Jurkat, Clone E6-1 (cell line): ENCODE results near the gene OPRD1. TPM values are rescaled to one million over a fixed set of nuclear protein-coding genes. Genes with fewer than 3 reads are reported as not detected.
"Not testable (repeated sequence)": the region's sequence is repeated elsewhere in the genome, so short reads cannot be mapped to it uniquely, and the experiment has no call there.

Experiments
- DNase-seq: peaks from one replicate; pipeline ENCODE4 v3.0.0-alpha.2; 2011; ENCODE audit warnings: low read depth, low spot score
- H3K4me3 ChIP-seq: 2 replicates; pipeline ENCODE4 v1.5.1; 2011; ENCODE audit warnings: mild to moderate bottlenecking, low read length, control low read depth, moderate library complexity
- polyA plus RNA-seq: library from polyadenylated mRNA; unstranded; fragments of >200 nt; gene quantifications from one replicate; pipeline ENCODE4 v1.2.1, GENCODE V29; 2012; ENCODE audit warnings: missing spikeins; ENCODE audit not compliant: insufficient read length, insufficient read depth

The OPRD1 gene
- polyA plus RNA-seq = not detected

DNA sequence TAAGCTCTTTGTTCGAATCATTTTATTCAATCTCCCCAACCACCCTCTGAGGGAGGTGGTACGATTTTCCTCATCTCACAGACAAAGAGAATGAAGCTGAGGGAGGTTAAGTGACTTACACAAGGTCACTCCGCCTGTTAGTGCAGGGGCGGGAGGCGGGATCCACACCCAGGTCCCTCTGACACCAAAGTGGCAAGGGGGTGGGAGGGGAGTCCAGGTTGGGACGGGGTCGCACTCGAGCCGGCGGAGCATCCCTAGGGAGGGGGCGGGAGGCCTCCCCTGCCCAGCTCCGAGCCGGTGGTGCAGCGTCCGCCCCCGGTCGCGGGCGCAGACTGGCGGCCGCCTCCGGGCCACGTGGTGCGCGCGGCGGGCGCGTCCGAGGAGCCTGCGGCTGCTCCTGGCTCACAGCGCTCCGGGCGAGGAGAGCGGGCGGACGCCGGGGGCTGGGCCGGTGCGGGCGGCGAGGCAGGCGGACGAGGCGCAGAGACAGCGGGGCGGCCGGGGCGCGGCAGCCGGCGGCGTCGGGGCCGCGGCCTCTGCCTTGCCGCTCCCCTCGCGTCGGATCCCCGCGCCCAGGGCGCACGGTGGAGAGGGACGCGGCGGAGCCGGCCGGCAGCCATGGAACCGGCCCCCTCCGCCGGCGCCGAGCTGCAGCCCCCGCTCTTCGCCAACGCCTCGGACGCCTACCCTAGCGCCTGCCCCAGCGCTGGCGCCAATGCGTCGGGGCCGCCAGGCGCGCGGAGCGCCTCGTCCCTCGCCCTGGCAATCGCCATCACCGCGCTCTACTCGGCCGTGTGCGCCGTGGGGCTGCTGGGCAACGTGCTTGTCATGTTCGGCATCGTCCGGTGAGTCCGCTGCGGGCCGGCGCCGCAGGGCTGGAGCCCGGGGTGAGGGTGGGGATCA, at the start of gene OPRD1:
TSS of gene OPRD1 (plus strand) at position 405 of the 903 bp plus-strand sequence. CDS start at position 619, 214 bp downstream.
- H3K4me3 ChIP-seq = no peak within 1 kb of the TSS

DNA sequence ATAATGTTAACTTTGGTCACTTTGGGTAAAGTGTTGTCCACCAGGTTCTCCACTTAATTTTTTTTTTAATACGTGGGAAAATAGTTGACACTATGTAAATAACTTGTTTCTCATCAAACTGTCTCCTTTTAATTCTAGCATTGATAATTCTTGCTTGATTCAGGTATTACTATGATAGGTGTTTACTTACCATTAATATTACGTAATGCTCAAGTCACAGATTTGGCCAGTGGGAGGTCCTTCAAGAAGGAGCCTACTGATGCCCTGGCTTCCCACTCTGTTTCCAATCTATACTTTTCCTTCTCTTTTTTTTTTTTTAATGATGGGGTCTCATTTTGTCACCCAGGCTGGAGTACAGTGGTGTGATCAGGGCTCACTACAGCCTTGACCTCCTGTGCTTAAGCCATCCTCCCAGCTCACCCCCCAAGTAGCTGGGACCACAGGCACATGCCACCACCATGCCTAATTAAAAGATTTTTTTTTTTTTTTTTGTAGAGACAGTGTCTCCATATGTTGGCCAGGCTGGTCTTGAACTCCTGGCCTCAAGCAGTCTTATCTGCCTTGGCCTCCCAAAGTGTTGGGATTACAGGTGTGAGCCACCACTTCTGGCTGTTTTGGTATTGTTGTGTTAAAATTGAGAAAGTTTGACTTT, 45.3 kb upstream of the OPRD1 start:
- no peak for DNase-seq

More for the DNA sequence above, at the start of gene OPRD1:
- DNase-seq = no peak

DNA sequence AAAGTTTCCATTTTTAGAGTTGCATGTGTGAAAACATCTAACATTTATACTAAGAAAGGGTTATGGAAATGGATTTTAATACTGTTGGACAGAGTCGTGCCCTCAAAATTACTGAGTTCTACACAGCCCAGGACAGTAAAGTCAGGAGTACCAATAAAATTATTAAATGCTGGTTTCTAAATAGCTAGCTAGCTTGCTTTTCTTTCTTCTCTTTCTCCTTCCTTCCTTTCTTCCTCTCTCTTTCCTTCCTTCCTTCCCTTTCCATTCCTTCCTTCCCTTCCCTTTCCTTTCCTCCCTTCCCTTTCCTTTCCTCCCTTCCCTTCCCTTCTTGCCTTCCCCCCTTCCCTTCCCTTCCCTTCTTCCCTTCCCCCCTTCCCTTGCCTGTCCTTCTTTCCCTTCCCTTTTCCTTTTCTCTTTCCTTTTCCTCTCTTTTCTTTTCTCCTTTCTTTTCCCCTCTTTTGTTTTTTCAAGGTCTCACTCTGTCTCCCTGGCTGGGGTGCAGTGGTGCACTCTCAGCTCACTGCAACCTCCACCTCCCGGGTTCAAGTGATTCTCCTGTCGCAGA, 41.3 kb upstream of the OPRD1 start:
- H3K4me3 ChIP-seq = no peak overlapping the region
- no peak for DNase-seq

More for the DNA sequence above, 45.3 kb upstream of the OPRD1 start:
- H3K4me3 ChIP-seq = no peak overlapping the region

DNA sequence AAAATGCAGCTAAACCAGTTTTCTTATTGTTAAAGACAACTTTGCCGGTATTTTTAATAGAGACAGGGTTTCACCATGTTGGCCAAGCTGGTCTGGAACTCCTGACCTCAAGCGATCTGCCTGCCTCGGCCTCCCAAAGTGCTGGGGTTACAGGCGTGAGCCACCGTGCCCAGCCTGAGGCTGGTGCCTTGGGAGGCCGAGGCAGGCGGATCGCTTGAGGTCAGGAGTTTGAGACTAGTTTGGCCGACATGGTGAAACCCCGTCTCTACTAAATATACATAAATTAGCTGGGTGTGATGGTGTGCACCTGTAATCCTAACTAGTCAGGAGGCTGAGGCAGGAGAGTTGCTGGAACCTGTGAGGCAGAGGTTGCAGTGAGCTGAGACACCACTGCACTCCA, 40.0 kb upstream of the OPRD1 start:
- DNase-seq, H3K4me3 ChIP-seq: not testable (repeated sequence)

DNA sequence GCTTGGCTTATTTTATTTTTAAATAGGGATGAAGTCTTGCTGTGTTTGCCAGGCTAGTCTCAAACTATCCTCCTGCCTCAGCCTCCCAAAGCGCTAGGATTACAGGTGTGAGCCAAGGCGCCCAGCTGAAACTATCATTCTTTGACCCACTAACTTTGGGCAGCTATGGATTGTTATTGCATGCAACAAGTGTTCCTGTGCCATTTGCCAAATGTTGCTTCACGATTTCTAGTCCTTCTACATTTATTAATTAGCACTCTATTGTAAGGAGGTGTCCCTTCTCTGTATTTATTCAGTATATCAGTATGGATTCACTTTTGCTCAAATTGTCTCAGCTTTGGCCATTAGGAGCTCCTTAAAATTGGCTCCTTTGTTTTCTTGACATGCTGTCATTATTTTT, 38.9 kb upstream of the OPRD1 start:
- no peak for DNase-seq
- no peak overlapping the region for H3K4me3 ChIP-seq

DNA sequence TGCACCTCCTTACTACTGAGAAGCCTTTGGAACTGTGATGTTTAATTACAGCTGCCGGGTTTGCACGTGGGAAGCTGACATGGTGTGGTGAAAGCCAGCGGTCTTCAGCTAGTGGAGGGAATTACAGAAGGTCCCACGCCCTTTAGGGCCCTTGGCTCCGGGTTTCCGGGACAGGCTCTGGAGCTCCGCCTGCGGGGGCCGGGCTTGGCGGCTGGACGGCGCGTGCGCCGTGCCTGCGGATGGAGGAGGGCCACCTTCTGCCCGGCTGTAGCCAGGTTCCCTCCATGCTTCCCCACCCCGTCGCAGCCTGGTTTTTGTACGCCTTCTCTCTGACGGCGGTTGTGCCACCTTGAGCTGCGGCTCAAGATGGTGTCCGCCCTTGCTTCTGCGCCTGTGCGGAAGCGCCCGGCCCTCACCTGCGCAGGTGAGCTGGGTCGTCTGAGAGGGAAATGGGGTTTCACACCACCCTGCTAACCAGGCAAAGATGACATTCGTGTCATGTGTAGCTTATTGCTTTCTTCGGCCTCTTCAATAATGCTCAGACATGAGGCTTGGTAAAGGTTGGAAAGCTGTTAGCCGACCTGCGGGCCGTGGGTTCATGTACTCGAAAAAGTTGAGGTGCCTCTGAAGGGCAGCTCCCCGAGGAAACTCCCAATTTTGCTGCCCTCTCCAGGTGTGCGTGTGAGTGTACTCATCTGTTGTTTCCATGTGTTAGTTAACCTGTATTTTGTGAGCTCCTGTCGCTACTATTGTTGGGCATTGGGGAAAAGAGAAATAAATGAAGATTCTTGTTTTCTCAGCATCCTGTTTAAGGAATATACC, 36.6 kb upstream of the OPRD1 start:
- no peak for DNase-seq
- no peak overlapping the region for H3K4me3 ChIP-seq

DNA sequence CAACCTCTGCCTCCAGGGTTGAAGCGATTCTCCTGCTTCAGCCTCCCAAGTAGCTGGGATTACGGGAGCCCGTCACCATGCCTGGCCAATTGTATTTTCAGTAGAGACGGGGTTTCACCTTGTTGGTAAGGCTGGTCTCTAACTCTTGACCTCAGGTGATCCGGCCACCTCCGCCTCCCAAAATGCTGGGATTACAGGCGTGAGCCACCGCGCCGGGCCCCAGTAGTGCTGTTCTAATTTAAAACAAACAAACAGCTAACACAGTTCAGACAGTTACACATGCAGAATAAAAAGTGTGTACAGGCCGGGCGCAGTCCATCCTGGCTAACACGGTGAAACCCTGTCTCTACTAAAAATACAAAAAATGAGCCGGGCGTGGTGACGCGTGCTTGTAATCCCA, 35.6 kb upstream of the OPRD1 start:
- DNase-seq = no peak
- H3K4me3 ChIP-seq = no peak overlapping the region

DNA sequence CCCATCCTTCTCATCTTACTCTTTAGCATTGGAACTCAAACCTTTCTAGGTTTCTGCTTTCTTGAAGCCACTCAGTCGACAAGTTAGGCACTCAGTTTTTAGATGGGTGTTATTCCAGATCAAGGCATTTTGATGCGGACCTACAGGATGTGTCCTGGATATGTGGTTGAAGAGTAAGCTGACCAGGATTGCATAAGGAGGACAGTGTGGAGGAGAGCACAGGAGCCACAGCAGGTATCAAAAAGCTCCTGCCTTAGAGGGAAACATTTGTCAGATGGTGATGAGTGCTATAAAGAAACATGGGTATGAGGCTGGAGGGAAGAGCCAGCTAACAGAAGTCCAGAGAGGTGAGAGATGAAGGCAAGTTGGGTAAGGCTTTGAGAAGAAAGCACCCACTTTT, 33.9 kb upstream of the OPRD1 start:
- H3K4me3 ChIP-seq = no peak overlapping the region
- no peak for DNase-seq

DNA sequence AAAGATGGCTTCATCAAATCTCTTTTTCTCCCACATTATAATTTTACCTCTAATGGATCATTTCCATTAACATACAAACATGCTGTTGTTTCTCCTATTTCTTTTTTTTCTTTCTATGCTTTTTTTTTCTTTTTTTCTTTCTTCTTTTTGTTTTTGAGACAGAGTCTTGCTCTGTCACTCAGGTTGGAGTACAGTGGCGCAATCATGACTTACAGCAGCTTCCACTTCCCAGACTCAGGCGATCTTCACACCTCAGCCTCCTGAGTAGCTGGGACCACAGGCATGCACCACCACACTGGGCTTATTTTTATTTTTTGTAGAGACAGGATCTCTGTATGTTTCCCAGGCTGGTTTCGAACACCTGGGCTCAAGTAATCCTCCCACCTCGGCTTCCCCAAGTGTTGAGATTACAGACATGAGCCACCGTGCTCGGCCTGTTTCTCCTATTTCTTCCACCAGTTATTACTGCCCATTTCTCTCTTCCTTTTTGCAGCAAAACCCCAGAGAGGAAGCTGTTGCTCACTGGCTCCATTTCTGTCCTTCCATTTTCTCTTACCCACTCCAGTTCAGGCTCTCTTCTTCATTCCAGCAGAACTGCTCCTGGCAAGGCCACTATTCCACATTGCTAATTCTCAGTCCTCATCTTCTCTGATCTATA, 32.1 kb upstream of the OPRD1 start:
- no peak for DNase-seq

DNA sequence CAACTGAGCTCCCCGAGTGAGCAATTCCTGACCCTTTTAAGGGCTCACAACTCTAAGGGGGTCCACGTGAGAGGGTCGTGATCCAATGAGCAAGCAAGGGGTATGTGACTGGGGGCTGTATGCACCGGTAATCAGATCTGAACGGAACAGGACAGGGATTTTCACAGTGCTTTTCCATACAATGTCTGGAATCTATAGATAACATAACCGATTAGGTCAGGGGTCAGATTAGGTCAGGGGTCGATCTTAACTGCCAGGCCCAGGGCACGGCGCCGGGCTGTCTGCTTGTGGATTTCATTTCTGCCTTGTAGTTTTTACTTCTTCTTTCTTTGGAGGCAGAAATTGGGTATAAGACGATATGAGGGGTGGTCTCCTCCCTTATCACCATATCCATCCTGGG, 30.7 kb upstream of the OPRD1 start:
- H3K4me3 ChIP-seq = no peak overlapping the region
- DNase-seq = no peak

More for the DNA sequence above, 32.1 kb upstream of the OPRD1 start:
- H3K4me3 ChIP-seq = no peak overlapping the region

DNA sequence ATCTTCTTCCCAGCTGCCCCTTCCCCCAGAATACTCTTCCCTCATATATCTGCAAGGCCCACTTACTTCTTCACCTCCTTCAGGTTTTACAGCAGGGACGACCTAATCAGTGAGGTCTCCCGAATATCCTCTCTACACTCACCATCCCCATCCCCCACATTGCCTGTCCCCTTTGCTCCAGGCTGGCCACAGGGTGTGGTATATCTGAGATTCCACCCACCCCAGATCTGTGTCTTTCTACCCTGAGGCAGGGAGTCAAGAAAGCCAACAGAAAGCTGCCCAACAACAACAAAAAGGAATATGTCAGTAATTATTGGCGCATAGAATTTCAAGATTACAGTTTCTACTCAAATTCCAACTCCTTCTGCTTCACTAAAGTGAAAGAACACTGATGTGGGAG, 30.0 kb upstream of the OPRD1 start:
- H3K4me3 ChIP-seq = no peak overlapping the region
- DNase-seq = no peak

DNA sequence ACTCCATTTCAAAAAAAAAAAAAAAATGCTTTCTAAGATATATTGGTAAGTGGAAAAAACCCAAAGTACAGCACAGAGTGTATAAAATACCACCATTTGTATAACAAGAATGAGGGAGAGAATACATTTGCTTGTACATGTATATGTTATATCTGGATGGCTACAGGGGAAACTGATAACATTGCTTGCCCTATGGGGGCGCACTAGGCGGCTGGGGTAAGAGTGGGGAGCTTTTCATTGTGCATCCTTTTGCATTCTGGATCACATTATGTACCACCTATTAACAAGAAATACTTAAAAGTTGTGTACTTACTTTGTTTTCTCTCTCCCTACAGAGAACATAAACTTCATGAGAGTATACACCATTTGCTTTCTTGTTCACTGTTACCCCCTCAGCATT, 28.6 kb upstream of the OPRD1 start:
- DNase-seq = no peak
- H3K4me3 ChIP-seq = no peak overlapping the region

DNA sequence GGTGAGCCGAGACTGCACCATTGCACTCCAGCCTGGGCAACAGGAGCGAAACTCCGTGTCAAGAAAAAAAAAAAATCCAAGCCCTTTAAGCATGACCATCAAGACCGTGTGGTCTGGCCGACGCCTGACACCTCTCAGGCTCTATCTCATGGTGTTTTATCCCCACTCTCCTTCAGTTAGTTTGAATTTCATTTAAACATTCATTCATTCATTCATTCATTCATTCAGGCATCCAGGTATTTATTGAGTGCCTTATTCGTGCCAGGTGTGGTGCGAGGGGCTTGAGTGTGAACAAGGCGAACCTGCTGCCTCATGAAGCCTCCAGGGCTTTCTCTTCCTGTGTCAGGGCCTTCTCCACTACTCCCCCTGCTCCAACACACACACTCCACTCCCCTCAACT, 22.6 kb upstream of the OPRD1 start:
- no peak for DNase-seq
- H3K4me3 ChIP-seq = no peak overlapping the region

DNA sequence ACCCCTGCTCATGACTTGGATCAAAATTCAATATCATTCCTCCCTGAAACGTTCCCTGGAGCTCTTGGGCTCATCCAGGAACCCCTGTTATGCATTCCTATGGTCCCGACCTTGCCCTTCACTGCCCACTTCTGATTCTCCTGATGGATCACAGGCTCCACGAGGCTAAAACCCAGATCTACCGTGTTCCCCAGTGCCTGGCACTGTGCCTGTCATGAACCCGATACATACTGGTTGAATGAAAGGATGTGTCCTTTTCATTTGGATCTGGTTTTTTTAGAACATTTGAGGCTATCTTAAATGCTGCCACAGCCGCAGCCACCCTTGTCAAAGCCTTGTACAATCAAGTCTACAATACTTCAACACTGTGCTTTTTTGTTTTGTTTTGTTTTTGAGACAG, 22.2 kb upstream of the OPRD1 start:
- no peak for DNase-seq
- H3K4me3 ChIP-seq = no peak overlapping the region

DNA sequence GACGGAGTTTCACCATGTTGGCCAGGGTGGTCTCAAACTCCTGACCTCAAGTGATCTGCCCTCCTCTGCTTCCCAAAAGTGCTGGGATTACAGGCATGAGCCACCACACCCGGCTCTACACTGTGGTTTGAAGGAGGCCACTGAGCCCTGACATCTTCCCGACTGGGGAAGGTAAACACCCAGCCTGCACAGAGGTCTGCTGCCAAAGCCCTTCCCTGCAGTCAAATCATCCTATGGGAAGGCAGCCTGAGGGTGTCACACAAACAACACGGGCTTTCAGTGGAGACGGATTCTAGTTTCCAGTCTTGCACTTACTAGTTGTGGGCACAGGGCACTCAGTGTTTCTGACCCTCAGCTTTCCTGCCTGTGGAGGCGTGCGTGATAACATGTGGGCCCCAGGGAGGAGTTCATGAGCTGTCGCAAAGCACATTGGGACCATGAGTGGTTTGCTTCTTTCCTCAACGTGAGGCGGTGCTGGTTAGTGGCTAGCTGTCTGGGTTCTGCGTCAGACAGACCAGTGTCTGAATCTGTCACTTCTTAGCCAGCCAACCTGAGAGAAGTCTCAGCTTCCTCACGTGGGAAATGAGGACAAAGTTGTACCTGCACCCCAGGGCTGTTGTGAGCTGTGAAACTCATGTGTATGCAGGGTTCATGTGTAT, 21.5 kb upstream of the OPRD1 start:
- no peak for DNase-seq
- no peak overlapping the region for H3K4me3 ChIP-seq

DNA sequence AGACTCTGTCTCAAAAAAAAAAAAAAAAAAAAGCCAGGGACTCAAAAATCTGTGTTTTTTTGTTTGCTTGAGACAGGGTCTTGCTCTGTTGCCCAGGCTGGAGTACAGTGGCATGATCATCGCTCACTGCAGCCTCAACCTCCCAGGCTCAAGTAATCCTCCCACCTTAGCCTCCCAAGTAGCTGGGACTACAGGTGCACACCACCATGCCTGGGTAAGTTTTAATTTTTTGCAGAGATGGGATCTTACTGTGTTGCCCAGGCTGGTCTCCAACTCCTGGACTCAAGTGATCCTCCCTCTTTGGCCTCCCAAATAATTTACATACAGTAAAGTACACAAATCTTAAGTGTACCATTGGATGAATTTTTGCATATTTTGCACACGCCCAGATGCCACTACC, 20.0 kb upstream of the OPRD1 start:
- not testable (repeated sequence) for DNase-seq, H3K4me3 ChIP-seq

DNA sequence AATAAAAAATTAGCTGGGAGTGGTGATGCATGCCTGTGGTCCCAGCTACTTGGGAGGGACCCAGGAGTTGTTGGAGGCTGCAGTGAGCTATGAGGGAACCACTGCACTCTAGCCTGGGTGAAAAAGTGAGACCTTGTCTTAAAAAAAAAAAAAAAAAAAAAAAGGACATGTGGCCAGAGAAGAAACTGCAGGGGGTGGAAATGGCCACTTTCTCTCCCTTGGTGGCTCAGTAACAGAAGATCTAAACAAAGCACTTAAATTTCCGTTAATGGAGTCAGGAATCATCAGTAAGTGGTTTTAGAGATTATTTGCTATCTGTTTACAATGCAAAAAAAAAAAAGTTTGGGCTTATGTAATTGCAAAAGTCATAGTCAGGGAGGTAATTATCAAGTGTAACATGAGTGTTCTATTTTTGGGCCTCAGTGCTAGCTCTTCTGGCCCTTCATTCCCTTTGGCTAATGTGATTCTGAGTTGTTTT, 19.3 kb upstream of the OPRD1 start:
- DNase-seq = no peak
- no peak overlapping the region for H3K4me3 ChIP-seq

DNA sequence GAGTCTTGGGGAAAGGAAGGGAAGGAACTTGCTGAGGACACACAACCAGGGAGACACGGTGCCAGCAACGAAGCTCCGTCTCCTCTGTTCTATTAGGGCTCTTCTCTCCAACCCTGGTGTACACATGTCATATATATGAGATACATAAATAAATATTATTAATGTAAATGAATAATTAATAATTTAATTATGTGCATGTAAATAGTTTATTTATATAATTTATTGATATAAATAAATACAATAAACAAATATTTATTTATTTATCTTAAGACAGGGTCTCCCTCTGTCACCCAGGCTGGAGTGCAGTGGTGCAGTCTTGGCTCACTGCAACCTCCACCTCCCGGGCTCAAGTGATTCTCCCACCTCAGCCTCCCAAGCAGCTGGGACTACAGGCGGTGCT, 17.4 kb upstream of the OPRD1 start:
- H3K4me3 ChIP-seq, DNase-seq: not testable (repeated sequence)
